ENCODE data around the gene DGKZ.

- TF ChIP-seq CTCF (IDR thresholded peaks at IDR 0.05), result peak; percentile 82
- TF ChIP-seq ZFX (IDR thresholded peaks at IDR 0.05; ENCODE audit: borderline replicate concordance), result no peak
These were observed 35.6 kb downstream of the DGKZ start for GRCh38 chr11:46382646-46383403.

Measured in 22Rv1 (cell line).